ENCODE data around the gene TLN1.

- TF ChIP-seq CTCF (conservative IDR thresholded peaks at IDR 0.05; ENCODE audit: low read depth in 2 of 2), result peak in 1 of 2 experiments; percentile 40; a peak in 2 of 4 replicates
- TF ChIP-seq, protein P1, sequence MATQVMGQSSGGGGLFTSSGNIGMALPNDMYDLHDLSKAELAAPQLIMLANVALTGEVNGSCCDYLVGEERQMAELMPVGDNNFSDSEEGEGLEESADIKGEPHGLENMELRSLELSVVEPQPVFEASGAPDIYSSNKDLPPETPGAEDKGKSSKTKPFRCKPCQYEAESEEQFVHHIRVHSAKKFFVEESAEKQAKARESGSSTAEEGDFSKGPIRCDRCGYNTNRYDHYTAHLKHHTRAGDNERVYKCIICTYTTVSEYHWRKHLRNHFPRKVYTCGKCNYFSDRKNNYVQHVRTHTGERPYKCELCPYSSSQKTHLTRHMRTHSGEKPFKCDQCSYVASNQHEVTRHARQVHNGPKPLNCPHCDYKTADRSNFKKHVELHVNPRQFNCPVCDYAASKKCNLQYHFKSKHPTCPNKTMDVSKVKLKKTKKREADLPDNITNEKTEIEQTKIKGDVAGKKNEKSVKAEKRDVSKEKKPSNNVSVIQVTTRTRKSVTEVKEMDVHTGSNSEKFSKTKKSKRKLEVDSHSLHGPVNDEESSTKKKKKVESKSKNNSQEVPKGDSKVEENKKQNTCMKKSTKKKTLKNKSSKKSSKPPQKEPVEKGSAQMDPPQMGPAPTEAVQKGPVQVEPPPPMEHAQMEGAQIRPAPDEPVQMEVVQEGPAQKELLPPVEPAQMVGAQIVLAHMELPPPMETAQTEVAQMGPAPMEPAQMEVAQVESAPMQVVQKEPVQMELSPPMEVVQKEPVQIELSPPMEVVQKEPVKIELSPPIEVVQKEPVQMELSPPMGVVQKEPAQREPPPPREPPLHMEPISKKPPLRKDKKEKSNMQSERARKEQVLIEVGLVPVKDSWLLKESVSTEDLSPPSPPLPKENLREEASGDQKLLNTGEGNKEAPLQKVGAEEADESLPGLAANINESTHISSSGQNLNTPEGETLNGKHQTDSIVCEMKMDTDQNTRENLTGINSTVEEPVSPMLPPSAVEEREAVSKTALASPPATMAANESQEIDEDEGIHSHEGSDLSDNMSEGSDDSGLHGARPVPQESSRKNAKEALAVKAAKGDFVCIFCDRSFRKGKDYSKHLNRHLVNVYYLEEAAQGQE (IDR thresholded peaks at IDR 0.05; ENCODE audit: unreplicated experiment), result no peak
- TF ChIP-seq POLR2AphosphoS5 (IDR thresholded peaks at IDR 0.05; ENCODE audit: low read depth), result peak; percentile 68
- no peak for TF ChIP-seq JUNB (IDR thresholded peaks at IDR 0.05; ENCODE audit: unreplicated experiment)
- TF ChIP-seq EZH2 (IDR thresholded peaks at IDR 0.05; ENCODE audit: low read depth, unreplicated experiment), result no peak
- no peak for TF ChIP-seq EZH2phosphoT487 (IDR thresholded peaks at IDR 0.05; ENCODE audit: unreplicated experiment)
- peak; percentile 91 for TF ChIP-seq CREB1 (CRISPR knock-in tag; IDR thresholded peaks at IDR 0.05; ENCODE audit: low read depth)
- no peak for TF ChIP-seq STAT1 (IDR thresholded peaks at IDR 0.05; ENCODE audit: unreplicated experiment)
- TF ChIP-seq, protein P2, sequence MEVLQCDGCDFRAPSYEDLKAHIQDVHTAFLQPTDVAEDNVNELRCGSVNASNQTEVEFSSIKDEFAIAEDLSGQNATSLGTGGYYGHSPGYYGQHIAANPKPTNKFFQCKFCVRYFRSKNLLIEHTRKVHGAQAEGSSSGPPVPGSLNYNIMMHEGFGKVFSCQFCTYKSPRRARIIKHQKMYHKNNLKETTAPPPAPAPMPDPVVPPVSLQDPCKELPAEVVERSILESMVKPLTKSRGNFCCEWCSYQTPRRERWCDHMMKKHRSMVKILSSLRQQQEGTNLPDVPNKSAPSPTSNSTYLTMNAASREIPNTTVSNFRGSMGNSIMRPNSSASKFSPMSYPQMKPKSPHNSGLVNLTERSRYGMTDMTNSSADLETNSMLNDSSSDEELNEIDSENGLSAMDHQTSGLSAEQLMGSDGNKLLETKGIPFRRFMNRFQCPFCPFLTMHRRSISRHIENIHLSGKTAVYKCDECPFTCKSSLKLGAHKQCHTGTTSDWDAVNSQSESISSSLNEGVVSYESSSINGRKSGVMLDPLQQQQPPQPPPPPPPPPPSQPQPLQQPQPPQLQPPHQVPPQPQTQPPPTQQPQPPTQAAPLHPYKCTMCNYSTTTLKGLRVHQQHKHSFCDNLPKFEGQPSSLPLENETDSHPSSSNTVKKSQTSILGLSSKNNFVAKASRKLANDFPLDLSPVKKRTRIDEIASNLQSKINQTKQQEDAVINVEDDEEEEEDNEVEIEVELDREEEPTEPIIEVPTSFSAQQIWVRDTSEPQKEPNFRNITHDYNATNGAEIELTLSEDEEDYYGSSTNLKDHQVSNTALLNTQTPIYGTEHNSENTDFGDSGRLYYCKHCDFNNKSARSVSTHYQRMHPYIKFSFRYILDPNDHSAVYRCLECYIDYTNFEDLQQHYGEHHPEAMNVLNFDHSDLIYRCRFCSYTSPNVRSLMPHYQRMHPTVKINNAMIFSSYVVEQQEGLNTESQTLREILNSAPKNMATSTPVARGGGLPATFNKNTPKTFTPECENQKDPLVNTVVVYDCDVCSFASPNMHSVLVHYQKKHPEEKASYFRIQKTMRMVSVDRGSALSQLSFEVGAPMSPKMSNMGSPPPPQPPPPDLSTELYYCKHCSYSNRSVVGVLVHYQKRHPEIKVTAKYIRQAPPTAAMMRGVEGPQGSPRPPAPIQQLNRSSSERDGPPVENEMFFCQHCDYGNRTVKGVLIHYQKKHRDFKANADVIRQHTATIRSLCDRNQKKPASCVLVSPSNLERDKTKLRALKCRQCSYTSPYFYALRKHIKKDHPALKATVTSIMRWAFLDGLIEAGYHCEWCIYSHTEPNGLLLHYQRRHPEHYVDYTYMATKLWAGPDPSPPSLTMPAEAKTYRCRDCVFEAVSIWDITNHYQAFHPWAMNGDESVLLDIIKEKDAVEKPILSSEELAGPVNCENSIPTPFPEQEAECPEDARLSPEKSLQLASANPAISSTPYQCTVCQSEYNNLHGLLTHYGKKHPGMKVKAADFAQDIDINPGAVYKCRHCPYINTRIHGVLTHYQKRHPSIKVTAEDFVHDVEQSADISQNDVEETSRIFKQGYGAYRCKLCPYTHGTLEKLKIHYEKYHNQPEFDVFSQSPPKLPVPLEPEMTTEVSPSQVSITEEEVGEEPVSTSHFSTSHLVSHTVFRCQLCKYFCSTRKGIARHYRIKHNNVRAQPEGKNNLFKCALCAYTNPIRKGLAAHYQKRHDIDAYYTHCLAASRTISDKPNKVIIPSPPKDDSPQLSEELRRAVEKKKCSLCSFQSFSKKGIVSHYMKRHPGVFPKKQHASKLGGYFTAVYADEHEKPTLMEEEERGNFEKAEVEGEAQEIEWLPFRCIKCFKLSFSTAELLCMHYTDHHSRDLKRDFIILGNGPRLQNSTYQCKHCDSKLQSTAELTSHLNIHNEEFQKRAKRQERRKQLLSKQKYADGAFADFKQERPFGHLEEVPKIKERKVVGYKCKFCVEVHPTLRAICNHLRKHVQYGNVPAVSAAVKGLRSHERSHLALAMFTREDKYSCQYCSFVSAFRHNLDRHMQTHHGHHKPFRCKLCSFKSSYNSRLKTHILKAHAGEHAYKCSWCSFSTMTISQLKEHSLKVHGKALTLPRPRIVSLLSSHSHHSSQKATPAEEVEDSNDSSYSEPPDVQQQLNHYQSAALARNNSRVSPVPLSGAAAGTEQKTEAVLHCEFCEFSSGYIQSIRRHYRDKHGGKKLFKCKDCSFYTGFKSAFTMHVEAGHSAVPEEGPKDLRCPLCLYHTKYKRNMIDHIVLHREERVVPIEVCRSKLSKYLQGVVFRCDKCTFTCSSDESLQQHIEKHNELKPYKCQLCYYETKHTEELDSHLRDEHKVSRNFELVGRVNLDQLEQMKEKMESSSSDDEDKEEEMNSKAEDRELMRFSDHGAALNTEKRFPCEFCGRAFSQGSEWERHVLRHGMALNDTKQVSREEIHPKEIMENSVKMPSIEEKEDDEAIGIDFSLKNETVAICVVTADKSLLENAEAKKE (CRISPR knock-in tag; IDR thresholded peaks at IDR 0.05), result no peak
Measured at GRCh38 chr9:35732185-35732799, at the start of gene TLN1, which contains the start of gene CREB3.
